OCI-LY1 (cell line): ENCODE results near the gene EMID1.
"Not testable (repeated sequence)": the region's sequence is repeated elsewhere in the genome, so short reads cannot be mapped to it uniquely, and the experiment has no call there.

Experiments
- H2AFZ ChIP-seq: fragments of 200-600 bp; sonication (generic), shearing (Covaris generic); 2 replicates; pipeline ENCODE4 v1.6.0; 2014; ENCODE audit warnings: antibody characterized with exemption, mild to moderate bottlenecking, low read length
- H3F3A ChIP-seq: fragments of 200-600 bp; sonication (generic), shearing (Covaris generic); 2 replicates; pipeline ENCODE4 v1.6.0; 2014; ENCODE audit warnings: mild to moderate bottlenecking, antibody characterized with exemption, low read length, moderate library complexity; ENCODE audit not compliant: insufficient read depth
- H3K27ac ChIP-seq: fragments of 200-600 bp; sonication (generic); 2 replicates; pipeline ENCODE4 v1.5.1; 2014; ENCODE audit warnings: low read length, mixed run types, mild to moderate bottlenecking, low read depth; ENCODE audit not compliant: poor library complexity, severe bottlenecking
- H3K27me3 ChIP-seq: fragments of 200-600 bp; sonication (generic); 2 replicates; pipeline ENCODE4 v1.6.0; 2014; ENCODE audit warnings: antibody characterized with exemption, mild to moderate bottlenecking, low read length, moderate library complexity; ENCODE audit not compliant: insufficient read depth
- H3K36me3 ChIP-seq: fragments of 200-600 bp; sonication (generic); 2 replicates; pipeline ENCODE4 v1.6.1; 2014; ENCODE audit warnings: mild to moderate bottlenecking, antibody characterized with exemption, low read length, moderate library complexity, mixed read lengths; ENCODE audit not compliant: insufficient read depth
- H3K4me1 ChIP-seq: fragments of 200-600 bp; sonication (generic); 2 replicates; pipeline ENCODE4 v1.5.1; 2014; ENCODE audit warnings: mild to moderate bottlenecking, low read length, moderate library complexity; ENCODE audit not compliant: insufficient read depth, severe bottlenecking
- H3K4me2 ChIP-seq: fragments of 200-600 bp; sonication (generic), shearing (Covaris generic); 2 replicates; pipeline ENCODE4 v1.6.1; 2014; ENCODE audit warnings: low read length
- H3K4me3 ChIP-seq: fragments of 200-600 bp; sonication (generic); 2 replicates; pipeline ENCODE4 v1.5.1; 2014; ENCODE audit warnings: low read length, low read depth, mild to moderate bottlenecking, mixed read lengths; ENCODE audit not compliant: poor library complexity, severe bottlenecking
- H3K79me2 ChIP-seq: fragments of 200-600 bp; shearing (Covaris generic); 2 replicates; pipeline ENCODE4 v1.6.1; 2016; ENCODE audit warnings: mixed run types, low read length, mixed read lengths; ENCODE audit not compliant: insufficient read depth
- H3K9ac ChIP-seq: fragments of 200-600 bp; sonication (generic), shearing (Covaris generic); 2 replicates; pipeline ENCODE4 v1.6.1; 2014; ENCODE audit warnings: mild to moderate bottlenecking, low read length, mixed read lengths
- H3K9me2 ChIP-seq: fragments of 200-600 bp; sonication (generic), shearing (Covaris generic); 2 replicates; pipeline ENCODE4 v1.6.1; 2014; ENCODE audit warnings: low read depth, mild to moderate bottlenecking, low read length, mixed read lengths
- H3K9me3 ChIP-seq: fragments of 200-600 bp; shearing (Covaris generic); 2 replicates; pipeline ENCODE4 v1.6.1; 2014; ENCODE audit warnings: low read length, mixed read lengths
- H4K20me1 ChIP-seq: fragments of 200-600 bp; sonication (generic), shearing (Covaris generic); 2 replicates; pipeline ENCODE4 v1.6.0; 2016; ENCODE audit warnings: mild to moderate bottlenecking, low read length; ENCODE audit not compliant: insufficient read depth
- CTCF ChIP-seq: fragments of 200-600 bp; sonication (generic), shearing (Covaris generic); IDR thresholded peaks from 2 replicates; pipeline ENCODE4 v1.5.1; 2017; ENCODE audit warnings: mild to moderate bottlenecking, antibody characterized with exemption, low read length, moderate library complexity, mixed read lengths
- EZH2 ChIP-seq: fragments of 200-600 bp; sonication (generic), shearing (Covaris generic); IDR thresholded peaks from 2 replicates; pipeline ENCODE4 v1.8.0; 2017; ENCODE audit warnings: borderline replicate concordance, mixed run types, mild to moderate bottlenecking, antibody characterized with exemption, low read length, moderate library complexity, mixed read lengths

The EMID1 gene

GRCh38 chr22:29231971-29232959, 26.6 kb downstream of the EMID1 start:
- no peak overlapping the region for H3K4me2 ChIP-seq
- H3K36me3 ChIP-seq = no peaks in the 10 kb centered on the region
- no peaks in the 10 kb centered on the region for H3F3A ChIP-seq
- no peak overlapping the region for H2AFZ ChIP-seq
- 0 out of 2 replicates have a peak, but pooled peaks cover 4% of the 10 kb centered on the region for H3K27me3 ChIP-seq
- TF ChIP-seq CTCF = no peak
- no peak for TF ChIP-seq EZH2
- H3K4me3 ChIP-seq = no peak overlapping the region
- no peaks in the 10 kb centered on the region for H4K20me1 ChIP-seq
- H3K9me2 ChIP-seq = no peaks in the 10 kb centered on the region
- H3K9ac ChIP-seq = no peak overlapping the region
- no peak overlapping the region for H3K27ac ChIP-seq
- H3K4me1 ChIP-seq = no peaks in the 10 kb centered on the region
- H3K79me2 ChIP-seq = no peaks in the 10 kb centered on the region
- H3K9me3 ChIP-seq = no peaks in the 10 kb centered on the region

- Histone ChIP-seq H3K4me1 (no peaks in the 10 kb centered on the region), H3F3A (no peaks in the 10 kb centered on the region), H2AFZ (no peak overlapping the region), H3K9me2 (no peaks in the 10 kb centered on the region), H3K9me3 (no peaks in the 10 kb centered on the region), H3K79me2 (no peaks in the 10 kb centered on the region), H3K4me3 (no peak overlapping the region), H3K27me3 (0 out of 2 replicates have a peak, but pooled peaks cover 3% of the 10 kb centered on the region), H3K4me2 (no peak overlapping the region), H3K27ac (no peak overlapping the region), H3K9ac (no peak overlapping the region), H4K20me1 (no peaks in the 10 kb centered on the region), H3K36me3 (no peaks in the 10 kb centered on the region)
- no peak for TF ChIP-seq EZH2
- no peak for TF ChIP-seq CTCF
Measured at GRCh38 chr22:29233277-29233877, 27.7 kb downstream of the EMID1 start.

GRCh38 chr22:29240481-29240880, 34.8 kb downstream of the EMID1 start:
- not testable (repeated sequence) for H3K4me1 ChIP-seq, H3K27ac ChIP-seq, H4K20me1 ChIP-seq, H3K27me3 ChIP-seq, H3K9me2 ChIP-seq, H3K9ac ChIP-seq, H3K9me3 ChIP-seq, H3K4me3 ChIP-seq, H3K4me2 ChIP-seq, H2AFZ ChIP-seq, H3K79me2 ChIP-seq, H3K36me3 ChIP-seq, H3F3A ChIP-seq
